GM20000 (cell line): ENCODE measurements around the gene CFAP46.

Source experiments
- DNase-seq: peaks from one replicate; pipeline ENCODE4 v3.0.0; 2012; ENCODE audit warnings: low spot score
- TF ChIP-seq, protein P1 (sequence below): IDR thresholded peaks from 2 replicates; pipeline ENCODE4 v1.5.1; 2012; ENCODE audit warnings: mild to moderate bottlenecking, control low read depth; ENCODE audit errors: extremely low read depth, missing control alignments

CFAP46 gene

DNA sequence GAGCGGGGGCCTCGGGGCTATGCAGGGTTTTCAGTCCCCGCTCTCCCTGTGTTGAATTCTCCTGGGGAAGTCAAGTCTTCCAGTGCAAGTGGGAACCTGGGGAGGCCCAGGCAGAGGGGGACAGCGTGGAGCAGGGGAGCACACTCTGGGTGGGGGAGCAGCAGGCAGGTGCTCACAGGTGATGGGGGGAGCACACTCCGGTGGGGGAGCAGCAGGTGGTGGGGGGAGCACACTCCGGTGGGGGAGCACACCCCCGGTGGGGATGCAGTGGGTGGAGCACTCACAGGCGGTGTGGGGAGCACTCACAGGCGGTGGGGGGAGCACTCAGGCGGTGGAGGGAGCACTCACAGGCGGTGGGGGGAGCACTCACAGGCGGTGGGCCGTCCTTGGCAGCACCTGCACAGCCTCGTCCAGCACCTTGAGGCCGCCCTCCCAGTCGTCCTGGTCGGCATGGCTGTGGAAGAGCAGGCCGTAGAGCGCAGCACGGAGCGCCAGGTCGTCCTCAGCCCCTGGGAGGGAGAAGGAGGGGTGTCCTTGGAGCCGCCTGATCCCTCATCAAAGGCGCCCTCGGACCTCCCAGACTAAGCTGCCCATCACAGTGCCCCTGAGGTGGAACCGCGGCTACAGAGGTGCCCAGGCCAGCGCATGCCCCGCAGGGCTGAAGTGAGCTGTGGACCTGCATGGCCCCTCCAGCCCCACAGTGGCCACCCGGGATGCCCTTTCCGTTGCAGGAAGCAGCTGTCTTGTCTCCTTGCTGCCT is 56.7 kb downstream of the CFAP46 start:
- TF ChIP-seq, protein P1, sequence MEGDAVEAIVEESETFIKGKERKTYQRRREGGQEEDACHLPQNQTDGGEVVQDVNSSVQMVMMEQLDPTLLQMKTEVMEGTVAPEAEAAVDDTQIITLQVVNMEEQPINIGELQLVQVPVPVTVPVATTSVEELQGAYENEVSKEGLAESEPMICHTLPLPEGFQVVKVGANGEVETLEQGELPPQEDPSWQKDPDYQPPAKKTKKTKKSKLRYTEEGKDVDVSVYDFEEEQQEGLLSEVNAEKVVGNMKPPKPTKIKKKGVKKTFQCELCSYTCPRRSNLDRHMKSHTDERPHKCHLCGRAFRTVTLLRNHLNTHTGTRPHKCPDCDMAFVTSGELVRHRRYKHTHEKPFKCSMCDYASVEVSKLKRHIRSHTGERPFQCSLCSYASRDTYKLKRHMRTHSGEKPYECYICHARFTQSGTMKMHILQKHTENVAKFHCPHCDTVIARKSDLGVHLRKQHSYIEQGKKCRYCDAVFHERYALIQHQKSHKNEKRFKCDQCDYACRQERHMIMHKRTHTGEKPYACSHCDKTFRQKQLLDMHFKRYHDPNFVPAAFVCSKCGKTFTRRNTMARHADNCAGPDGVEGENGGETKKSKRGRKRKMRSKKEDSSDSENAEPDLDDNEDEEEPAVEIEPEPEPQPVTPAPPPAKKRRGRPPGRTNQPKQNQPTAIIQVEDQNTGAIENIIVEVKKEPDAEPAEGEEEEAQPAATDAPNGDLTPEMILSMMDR = no peak

DNA sequence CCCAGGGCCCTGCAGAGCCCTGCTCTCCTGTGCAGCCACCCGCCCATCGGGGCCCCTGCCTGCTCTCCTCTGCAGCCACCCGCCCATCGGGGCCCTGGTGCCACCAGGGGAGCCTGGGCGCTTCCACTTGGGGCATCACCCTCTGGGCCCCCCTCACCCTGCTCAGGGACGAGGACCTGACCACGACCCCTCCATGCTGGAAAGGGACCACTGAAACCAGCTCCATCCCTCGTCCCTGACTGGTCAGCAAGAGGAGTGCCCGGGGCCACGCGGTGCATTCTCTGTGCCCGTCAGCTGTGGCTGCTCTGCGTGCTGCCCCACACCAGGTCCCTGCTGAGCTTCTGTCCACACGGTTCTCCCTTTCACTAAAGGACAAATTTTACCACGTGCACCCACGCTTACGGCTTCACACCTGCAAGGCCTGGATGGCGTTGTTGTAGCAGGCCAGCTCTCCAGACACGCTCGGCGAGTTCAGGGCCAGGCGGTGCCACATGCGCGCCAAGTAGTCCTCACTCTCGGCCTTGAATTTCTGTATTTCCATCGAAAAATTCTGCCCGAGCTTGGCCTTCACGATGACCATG is 57.6 kb downstream of the CFAP46 start:
- TF ChIP-seq, protein P1 = no peak
- DNase-seq = no peak

More for the DNA sequence above, 56.7 kb downstream of the CFAP46 start:
- DNase-seq = no peak

DNA sequence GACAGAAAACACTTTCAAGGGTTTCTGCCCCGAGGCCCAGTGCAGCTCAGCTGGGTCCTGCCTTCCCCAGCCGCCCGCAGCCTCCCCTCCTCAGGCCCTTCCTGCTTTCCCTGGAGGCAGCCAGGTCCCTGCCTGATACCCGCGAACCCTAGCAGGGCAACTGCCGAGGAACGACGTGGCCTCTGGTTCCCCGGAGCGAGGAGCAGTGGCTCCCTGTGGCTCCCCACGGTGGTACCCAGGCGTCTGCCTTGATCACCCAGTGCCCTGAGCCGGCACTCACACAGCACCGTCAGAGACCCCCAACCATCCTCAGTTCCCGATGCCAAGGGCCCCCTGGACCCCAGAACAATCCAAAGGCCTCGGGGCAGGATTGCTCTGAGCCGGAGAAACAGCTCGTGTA is 58.3 kb downstream of the CFAP46 start:
- DNase-seq = no peak
- TF ChIP-seq, protein P1 = no peak

DNA sequence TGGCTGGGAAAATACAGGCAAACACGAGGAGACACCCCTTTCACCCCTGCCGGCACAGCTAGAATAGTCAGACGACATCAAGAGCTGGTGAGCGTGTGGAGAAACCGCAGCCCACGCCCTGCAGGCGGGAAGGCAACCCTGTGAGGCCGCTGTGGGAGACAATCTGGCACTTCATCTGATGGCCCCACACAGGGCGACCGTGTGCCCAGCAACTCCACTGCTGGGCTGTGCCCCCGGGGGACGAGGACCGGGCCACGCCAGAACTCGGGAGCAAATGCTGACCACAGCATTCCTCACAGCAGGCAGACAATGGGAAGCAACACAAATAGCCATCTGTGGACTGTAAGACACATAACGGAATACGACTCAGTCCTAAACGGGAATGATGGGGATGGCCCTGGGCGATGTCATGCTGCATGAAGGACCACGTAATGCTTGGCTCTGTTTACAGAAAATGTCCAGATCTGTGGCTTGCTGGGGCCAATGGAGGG is 58.9 kb downstream of the CFAP46 start:
- no peak for DNase-seq
- TF ChIP-seq, protein P1 = no peak

DNA sequence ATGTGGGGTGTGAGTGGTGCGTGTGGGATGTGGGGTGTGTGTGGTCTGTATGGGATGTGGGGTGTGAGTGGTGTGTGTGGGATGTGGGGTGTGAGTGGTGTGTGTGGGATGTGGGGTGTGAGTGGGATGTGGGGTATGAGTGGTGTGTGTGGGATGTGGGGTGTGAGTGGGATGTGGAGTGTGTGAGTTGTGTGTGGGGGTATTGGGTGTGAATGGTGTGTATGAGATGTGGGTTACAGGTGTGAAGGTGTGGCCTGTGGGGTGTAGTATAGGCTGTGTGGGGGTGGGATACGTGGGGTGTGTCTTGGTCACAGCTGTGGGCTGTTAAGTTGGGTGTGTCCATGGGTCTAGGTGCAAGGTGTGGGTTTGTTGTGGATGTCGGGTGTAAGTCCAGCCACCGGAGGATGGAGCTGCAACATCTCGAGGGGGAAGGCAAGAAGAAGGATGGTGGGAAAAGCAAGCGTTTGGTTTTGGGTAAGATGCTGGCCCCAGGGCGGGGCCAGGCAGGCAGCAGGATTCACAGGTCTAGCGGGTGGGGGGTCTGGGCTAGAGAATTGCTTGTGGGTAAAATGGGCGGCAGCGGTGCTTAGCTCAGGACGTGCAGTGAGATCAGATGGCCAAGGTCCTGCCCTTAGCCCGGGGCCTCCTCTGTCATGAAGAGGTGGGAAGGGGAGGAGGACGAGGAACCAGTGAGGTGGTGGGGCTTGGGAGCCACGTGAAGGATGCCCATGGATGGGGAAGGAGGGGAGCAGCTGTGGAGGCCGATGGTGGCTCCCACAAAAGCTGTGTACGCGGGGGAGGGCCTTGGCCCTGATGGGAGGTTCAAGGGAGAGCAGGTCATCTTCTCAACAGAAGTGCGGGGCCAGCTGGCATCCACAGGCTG is 60.1 kb downstream of the CFAP46 start:
- TF ChIP-seq, protein P1 = no peak
- no peak for DNase-seq

DNA sequence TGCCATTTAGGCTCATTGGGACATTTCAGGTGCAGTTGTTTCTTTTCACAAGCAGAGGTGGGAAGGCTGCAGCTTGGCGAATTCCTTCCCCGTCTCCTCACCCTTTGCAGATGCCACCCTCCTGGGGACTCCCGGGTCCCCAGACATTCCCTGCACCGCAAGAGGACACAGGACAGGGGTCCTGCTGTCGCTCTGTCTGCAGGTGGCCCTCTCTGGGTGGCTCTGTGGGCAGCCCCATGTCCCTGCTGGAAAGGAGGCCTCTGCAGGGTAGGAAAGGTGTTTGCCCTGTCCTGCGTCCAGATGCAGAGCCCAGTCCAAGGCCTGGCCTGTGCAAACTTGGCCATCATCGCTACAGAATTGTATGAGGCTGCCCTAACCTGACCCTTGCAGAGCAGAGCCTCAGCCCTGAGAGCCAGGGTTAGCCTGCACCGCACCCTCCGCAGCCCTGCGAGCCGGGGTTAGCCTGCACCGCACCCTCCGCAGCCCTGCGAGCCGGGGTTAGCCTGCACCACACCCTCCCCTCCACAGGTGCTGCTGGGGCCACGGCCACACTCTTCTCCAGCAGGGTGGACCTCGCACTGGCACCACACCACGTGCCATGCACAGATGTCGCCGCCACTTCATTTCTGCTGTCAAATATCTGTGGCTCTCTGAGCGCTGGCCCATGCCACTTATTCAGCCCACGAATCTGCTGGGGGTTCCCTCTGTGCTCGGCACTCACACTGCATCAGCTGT is 61.0 kb downstream of the CFAP46 start:
- TF ChIP-seq, protein P1 = no peak

More for the DNA sequence above, 61.0 kb downstream of the CFAP46 start:
- DNase-seq = no peak
